SH-SY5Y (cell line): ENCODE data around the gene LUZP1.

Experiments
- GATA2 ChIP-seq: IDR thresholded peaks from 2 replicates; pipeline ENCODE4 v1.6.1; 2011; ENCODE audit warnings: mild to moderate bottlenecking, low read depth, low read length
- GATA3 ChIP-seq: IDR thresholded peaks from 2 replicates; pipeline ENCODE4 v1.6.1; 2011; ENCODE audit warnings: low read depth, mild to moderate bottlenecking, low read length, moderate library complexity

GRCh38 chr1:23148084-23148483 lies 20.6 kb downstream of the LUZP1 start:
- TF ChIP-seq GATA3 (no peak), GATA2 (no peak)
